Breast epithelium (tissue), 4 donors: Measurements from ENCODE around the gene CFD. TPM values are rescaled to one million over a fixed set of nuclear protein-coding genes. Genes with fewer than 3 reads are reported as not detected.

Experiments used
- DNase-seq, 2 donors: peaks; one replicate each; pipeline ENCODE4 v3.0.0-alpha.2; 2019; ENCODE audit warnings: low spot score in 2 of 2
- H3K27ac ChIP-seq, 2 donors: fragments of 200-600 bp; sonication (generic) in 1 of 2; one replicate each; pipeline ENCODE4 v1.5.1; 2016 to 2019; ENCODE audit warnings: mild to moderate bottlenecking in 1 of 2
- H3K27me3 ChIP-seq, 2 donors: fragments of 200-600 bp; sonication (generic) in 1 of 2; one replicate each; pipeline versions ENCODE4 v1.5.1 to v1.6.0; 2017 to 2019; ENCODE audit warnings: control low read depth in 1 of 2, mild to moderate bottlenecking in 1 of 2
- H3K36me3 ChIP-seq: fragments of 200-600 bp; one replicate; pipeline ENCODE4 v1.5.1; 2019
- H3K4me1 ChIP-seq, 2 donors: fragments of 200-600 bp; sonication (generic); one replicate each; pipeline ENCODE4 v1.5.1; 2016 to 2019; ENCODE audit warnings: control low read depth in 1 of 2
- H3K4me3 ChIP-seq, 3 donors: fragments of 200-600 bp; sonication (generic); 1 replicate in 2 of 3; 2 replicates in 1 of 3; pipeline ENCODE4 v1.5.1; 2016 to 2019; ENCODE audit warnings: mild to moderate bottlenecking in 3 of 3, moderate library complexity in 2 of 3
- H3K9me3 ChIP-seq, 2 donors: fragments of 200-600 bp; sonication (generic) in 1 of 2; one replicate each; pipeline ENCODE4 v1.5.1; 2016 to 2019; ENCODE audit warnings: control low read depth in 1 of 2
- POLR2A ChIP-seq: fragments of 450-650 bp; IDR thresholded peaks from one replicate; pipeline ENCODE4 v1.6.1; 2016; ENCODE audit warnings: antibody characterized with exemption, mild to moderate bottlenecking, moderate library complexity
- POLR2AphosphoS5 ChIP-seq, 3 donors: sonication (generic); formaldehyde crosslinking; IDR thresholded peaks; one replicate each; pipeline ENCODE4 v1.6.1; 2017; ENCODE audit warnings: antibody characterized with exemption in 3 of 3
- intact Hi-C: fragments of 100-400 bp; cut with DNase I; formaldehyde crosslinking; loops from one replicate; pipeline ENCODE4 v1.15.1; 2023; ENCODE audit warnings: low total_unique reads
- total RNA-seq, 3 donors: library from RNA; depleted of rRNA; stranded (reverse); fragments of >200 nt; gene quantifications; one replicate each; pipeline ENCODE4 v1.1.0, GENCODE V29; 2016
- TF ChIP-seq, protein P1 (sequence below), 3 donors: fragments of 450-650 bp; IDR thresholded peaks; one replicate each; pipeline ENCODE4 v1.5.1; 2016 to 2017; ENCODE audit warnings: antibody characterized with exemption in 3 of 3, mild to moderate bottlenecking in 3 of 3, moderate library complexity in 3 of 3

CFD gene
- total RNA-seq, 3 donors from 2014 or later: 345 to 6,770 (median 797) TPM

GRCh38 chr19:812049-812746 lies 47.3 kb upstream of the CFD start:
- TF ChIP-seq POLR2A: no peak
- peak in 1 of 3 donors; percentile 7 for TF ChIP-seq POLR2AphosphoS5 (IDR thresholded peaks at IDR 0.05)
- TF ChIP-seq, protein P1, sequence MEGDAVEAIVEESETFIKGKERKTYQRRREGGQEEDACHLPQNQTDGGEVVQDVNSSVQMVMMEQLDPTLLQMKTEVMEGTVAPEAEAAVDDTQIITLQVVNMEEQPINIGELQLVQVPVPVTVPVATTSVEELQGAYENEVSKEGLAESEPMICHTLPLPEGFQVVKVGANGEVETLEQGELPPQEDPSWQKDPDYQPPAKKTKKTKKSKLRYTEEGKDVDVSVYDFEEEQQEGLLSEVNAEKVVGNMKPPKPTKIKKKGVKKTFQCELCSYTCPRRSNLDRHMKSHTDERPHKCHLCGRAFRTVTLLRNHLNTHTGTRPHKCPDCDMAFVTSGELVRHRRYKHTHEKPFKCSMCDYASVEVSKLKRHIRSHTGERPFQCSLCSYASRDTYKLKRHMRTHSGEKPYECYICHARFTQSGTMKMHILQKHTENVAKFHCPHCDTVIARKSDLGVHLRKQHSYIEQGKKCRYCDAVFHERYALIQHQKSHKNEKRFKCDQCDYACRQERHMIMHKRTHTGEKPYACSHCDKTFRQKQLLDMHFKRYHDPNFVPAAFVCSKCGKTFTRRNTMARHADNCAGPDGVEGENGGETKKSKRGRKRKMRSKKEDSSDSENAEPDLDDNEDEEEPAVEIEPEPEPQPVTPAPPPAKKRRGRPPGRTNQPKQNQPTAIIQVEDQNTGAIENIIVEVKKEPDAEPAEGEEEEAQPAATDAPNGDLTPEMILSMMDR (IDR thresholded peaks at IDR 0.05): no peak
- intact Hi-C loops: no loop called here
- Histone ChIP-seq H3K4me1 (no peaks in the 10 kb centered on the region), H3K27me3 (no peaks in the 10 kb centered on the region), H3K36me3 (peaks cover 16% of the 10 kb centered on the region), H3K9me3 (no peaks in the 10 kb centered on the region), H3K4me3 (no peak overlapping the region), H3K27ac (no peak overlapping the region)
- no peak for DNase-seq

DNA sequence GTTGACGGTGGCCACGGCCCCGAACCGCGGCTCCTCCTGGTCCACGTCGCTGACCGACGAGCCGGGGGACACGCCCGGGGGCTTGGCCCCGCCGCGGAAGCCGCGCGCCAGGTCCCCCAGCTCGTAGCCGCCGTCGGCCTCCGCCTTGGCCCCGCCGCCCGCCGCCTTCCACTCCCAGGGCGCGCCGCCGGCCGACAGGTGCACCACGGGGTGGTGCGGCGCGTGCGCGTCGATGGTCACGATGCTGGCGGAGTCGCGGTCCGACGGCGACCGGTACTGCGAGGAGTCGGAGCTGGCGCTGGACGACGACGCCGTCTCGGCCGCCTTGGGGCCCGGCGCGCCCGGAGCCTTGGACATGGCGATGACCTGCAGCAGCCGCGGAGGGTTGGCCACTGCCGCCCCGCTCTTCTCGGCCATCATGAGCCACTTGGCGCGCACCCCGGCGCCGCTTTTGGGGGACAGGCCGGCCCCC lies 46.7 kb upstream of the CFD start:
- Histone ChIP-seq H3K27me3 (no peaks in the 10 kb centered on the region), H3K9me3 (no peaks in the 10 kb centered on the region), H3K27ac (no peak overlapping the region), H3K4me3 (no peak overlapping the region), H3K4me1 (no peaks in the 10 kb centered on the region), H3K36me3 (peaks cover 16% of the 10 kb centered on the region)
- TF ChIP-seq, protein P1 (IDR thresholded peaks at IDR 0.05): no peak
- no peak for TF ChIP-seq POLR2A
- TF ChIP-seq POLR2AphosphoS5 (IDR thresholded peaks at IDR 0.05): no peak
- intact Hi-C loops: no loop called here
- no peak for DNase-seq

- no peak for DNase-seq
- Histone ChIP-seq H3K4me1 (no peaks in the 10 kb centered on the region), H3K36me3 (peaks cover 14% of the 10 kb centered on the region), H3K27ac (no peak overlapping the region), H3K4me3 (no peak overlapping the region), H3K27me3 (no peaks in the 10 kb centered on the region), H3K9me3 (no peaks in the 10 kb centered on the region)
- TF ChIP-seq POLR2AphosphoS5 (IDR thresholded peaks at IDR 0.05): no peak
- TF ChIP-seq, protein P1 (IDR thresholded peaks at IDR 0.05): no peak
- TF ChIP-seq POLR2A: no peak
- intact Hi-C loops: no loop called here
Observed at GRCh38 chr19:813219-814151, 46.0 kb upstream of the CFD start.

DNA sequence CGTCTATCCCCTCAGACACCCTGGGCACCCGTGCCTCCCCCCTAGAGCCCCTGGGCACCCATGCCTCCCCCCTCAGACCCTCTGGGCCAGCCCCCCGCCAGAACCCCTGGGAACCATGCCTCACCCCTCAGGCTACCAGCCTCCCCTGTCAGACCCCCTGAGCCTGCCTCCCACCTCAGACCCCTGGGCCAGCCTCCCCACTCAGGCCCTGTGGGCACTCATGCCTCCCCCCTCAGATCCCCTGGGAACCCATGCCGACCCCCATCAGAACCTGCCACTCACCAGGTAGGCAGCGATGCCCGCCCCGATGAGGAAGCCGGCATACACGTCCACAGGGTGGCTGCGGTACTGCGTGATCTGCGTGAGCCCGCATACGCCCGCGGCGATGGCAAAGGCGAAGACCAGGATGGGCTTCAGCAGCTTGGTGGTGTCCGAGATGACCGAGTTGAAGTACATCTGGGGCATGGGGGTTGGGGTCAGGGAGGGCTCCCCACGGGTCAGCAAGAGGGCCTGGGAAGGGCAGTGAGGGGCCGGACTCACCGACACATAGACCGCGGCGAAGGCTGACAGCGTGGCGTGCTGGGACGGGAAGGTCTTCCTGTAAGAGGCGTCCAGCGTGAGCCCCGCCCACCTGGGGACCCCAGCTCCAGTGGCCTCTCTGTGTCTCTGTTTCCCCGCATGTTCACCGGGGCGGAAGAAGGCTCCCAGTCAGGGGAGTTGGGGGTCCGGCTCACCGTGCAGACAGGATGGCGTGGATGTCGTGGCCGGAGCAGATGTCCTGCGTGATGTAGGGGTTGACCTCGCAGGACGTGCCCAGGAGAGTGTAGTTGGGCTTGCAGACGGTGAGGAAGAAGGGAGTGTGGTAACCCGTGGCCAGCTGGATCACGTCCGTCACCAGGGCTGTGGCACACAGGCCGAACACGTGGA lies 45.0 kb upstream of the CFD start:
- no peak for DNase-seq
- H3K27ac ChIP-seq: no peak overlapping the region
- peaks cover 11% of the 10 kb centered on the region for H3K36me3 ChIP-seq
- H3K27me3 ChIP-seq: no peaks in the 10 kb centered on the region
- no peak overlapping the region for H3K4me3 ChIP-seq
- no peak for TF ChIP-seq POLR2AphosphoS5 (IDR thresholded peaks at IDR 0.05)
- TF ChIP-seq, protein P1 (IDR thresholded peaks at IDR 0.05): no peak
- no peak for TF ChIP-seq POLR2A
- H3K9me3 ChIP-seq: no peaks in the 10 kb centered on the region
- intact Hi-C loops: no loop called here
- no peaks in the 10 kb centered on the region for H3K4me1 ChIP-seq
